Activated CD4-positive, alpha-beta T cell treated with anti-CD3 and anti-CD28 coated beads, Interleukin-2, amount 50 U/mL, for 24 hours (primary cell): ENCODE measurements around the gene FAM3B.
A peak's percentile ranks its signal among the peaks of the same experiment; 100 is the strongest.
"Not testable (repeated sequence)": the region's sequence is repeated elsewhere in the genome, so short reads cannot be mapped to it uniquely, and the experiment has no call there.

Experiments
- DNase-seq, 2 donors: peaks; one replicate each; pipeline ENCODE4 v3.0.0-alpha.2; 2020; ENCODE audit warnings: low read depth in 1 of 2, low spot score in 1 of 2

The FAM3B gene, protein sequence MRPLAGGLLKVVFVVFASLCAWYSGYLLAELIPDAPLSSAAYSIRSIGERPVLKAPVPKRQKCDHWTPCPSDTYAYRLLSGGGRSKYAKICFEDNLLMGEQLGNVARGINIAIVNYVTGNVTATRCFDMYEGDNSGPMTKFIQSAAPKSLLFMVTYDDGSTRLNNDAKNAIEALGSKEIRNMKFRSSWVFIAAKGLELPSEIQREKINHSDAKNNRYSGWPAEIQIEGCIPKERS

DNA sequence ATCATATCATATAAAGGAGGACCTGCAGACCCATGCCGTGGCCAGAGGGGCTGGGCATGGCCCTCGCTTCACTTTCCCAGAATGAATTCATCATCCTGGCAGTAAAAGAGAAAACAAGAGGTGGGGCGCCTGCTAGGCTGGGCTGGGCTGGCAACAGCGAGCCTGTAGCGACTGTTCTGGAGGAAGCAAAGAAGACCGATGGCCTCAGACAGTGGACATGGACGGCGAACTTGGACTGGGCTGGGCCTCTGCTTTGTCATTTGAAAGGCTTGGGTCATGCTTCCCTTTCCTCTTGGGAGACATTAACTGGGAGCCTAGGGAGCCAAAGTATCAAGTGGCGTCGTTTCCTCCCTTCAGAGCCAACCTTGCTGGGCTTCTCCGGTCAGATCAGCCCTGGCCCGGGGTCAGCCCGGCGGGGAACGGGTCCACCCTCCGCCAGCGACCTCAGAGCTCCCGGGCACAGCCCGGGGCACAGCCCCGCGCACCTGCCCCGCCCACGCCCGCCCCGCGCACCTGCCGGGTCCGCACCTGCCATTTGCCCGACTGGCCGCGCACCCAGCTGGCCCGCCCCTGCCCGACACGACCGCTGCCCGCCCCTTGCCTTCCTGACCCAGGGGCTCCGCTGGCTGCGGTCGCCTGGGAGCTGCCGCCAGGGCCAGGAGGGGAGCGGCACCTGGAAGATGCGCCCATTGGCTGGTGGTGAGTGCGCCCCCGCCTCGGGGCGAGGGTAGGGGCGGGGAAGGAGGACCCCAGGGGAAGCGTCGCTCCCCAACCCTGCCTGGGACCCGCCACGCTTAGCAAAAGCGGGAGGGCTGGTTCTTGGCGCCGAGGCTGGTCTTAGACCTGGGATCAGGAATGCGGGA, at the start of gene FAM3B:
Gene FAM3B (plus strand): TSS at position 602 of the 863 bp plus-strand sequence. CDS start 79 bp downstream, at position 681.
- DNase-seq = no peak

DNA sequence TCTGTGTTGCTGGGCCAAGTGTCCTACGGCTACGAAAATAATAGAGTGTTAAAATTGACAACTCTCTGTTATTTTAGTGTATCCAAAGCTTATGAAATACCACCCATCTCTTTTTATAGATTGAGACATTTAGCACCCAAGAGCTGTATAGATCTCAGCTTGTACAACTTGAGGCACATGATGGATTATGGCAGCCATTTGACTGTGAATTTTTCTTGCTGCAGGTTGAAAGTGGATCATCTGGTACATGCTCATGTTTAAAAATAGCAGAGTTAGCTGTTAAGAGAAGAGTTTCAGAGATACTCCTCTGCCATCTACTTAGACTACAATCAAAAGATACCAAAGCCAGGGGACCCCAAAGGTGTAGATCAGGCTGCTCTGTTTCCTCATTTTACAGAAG, 49.3 kb upstream of the FAM3B start:
- DNase-seq = no peak

DNA sequence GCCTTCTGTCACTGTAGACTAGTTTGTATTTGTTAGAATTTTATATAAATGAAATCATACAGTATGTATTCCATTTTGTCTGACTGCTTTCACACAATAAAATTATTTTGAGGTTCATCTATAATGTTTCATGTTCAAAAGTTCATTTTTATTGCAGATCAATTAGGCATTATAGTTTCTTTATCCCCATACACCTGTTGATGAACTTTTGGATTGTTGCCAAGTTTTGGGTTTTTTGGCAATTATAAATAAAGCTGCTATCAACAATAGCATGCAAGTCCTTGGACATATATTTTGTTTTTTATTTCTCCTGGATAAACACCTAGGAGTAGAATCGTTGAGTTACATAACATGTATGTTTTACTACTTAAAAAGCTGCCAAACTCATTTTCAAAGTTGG, 47.1 kb upstream of the FAM3B start:
- no peak for DNase-seq

DNA sequence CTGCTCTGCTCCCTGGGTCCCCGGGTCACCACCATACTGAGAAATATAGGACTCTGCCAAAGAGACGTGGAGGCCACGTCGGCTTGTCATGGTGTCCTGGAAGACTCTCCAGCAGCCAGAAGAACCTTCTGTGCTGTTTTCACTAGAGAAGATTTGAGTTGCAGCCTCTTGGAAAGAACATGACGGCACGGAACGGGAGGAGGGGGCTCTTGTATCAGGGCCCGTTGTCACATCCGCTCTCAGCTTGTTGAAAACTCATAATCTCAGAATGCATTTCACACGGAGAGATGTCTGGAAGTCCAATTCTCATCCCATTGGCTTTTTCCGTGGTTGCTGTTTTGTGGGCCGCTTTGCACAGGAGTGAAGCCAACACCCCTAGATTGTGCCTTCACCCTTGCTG, 39.4 kb upstream of the FAM3B start:
- DNase-seq = no peak

DNA sequence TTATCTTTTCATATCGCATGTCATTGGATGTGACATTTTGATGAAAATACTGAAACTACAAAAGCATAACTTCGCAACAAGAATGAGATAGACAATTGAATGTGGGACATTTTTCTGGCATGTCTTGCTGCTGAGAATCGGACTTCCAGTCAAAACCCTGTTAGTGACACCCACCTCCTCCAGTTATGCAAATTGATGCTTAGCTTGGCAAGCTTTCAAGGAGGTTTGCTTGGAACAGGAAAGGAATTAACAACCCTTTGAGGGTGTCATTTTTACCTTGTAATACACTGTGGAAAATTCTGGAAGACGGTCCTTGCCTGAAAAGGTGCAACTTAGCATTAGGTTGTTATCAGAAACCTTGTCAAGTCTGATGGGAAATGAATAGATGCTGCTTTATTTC, 38.8 kb upstream of the FAM3B start:
- no peak for DNase-seq

DNA sequence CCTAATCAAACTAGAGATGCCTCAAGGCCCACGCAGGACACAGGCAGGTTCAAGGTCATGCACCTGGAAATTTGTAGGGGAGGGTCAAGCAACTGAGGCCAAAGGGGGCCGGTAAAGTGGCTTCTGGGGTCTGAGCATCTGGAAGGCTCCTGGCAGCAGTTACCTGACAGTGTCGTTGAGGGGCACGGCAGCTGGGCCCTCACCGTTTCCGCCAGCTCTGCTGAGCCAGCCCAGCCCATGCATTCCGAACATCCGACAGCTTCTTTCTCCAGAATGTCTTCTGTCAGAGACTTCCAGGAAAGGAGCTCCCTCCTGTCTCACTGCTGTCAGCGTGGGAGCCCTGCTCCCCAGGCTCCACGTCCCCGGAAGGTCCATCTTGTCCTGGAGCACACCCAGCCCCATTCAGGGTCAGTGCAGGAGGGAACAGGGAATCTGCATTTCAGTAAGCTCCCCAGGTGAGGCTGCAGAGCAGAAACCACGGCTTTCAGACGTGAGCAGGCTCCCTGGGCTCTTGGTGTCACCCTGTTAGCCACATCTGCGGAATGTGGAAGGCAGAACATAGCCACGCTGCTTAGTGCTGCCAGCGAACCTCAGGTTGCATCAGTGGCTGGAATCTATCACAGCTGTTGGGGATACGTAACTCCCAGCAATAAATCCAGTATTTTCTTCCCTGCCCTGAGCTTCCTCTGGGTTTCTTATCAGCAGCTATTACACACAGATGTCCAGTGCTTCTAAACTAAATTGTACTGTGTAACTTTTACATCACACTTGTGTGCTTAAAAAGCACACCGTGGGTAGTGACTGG, 36.3 kb upstream of the FAM3B start:
- DNase-seq = no peak

DNA sequence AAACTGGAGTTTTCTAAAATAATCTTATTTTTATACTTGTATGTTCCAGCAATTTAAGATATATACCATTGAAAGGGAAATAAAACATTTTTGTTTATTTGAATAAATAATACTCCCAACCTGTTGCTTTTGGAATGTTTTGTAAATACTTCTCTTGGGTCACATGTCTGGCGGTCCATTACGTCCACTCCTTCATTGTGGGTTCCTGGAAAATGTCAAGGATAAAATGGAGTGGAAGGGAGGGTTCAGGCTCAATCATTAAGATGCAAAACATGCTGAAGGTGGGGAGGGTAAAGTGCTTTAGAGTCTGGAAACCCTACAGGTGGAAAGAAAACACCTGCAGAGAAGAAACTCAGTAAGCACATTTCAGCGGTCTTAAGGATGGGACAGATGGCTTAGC, 34.2 kb upstream of the FAM3B start:
- no peak for DNase-seq

DNA sequence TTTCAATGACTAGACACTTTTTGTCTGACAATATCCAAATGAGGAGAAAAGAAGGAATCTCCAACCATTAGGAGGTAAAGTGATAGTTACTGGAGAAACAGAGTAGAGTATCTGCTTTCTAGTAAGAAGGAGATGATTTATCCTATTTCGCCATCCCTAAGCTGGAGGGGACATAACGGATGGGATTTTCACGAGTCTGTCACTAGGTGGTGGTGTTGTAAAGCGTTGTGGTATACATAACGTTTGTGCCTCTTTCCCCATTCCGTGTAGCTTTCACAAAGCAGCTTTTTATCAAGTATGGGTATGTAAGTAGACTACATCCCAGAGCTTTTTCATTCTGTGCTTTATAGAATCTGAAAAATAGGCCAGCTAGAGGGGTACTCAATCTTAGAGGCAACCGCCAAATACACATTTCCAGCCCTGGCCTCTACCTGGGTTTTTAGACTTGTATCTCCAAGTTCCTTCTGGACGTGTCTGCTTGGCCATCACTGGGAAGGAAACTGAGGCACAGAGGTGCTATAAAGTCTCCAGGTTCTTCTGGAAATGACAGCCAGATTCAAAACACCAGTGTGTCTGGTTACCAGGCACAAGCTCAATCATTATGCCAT, 33.3 kb upstream of the FAM3B start:
- DNase-seq = peak in 1 of 2 donors; percentile 53

DNA sequence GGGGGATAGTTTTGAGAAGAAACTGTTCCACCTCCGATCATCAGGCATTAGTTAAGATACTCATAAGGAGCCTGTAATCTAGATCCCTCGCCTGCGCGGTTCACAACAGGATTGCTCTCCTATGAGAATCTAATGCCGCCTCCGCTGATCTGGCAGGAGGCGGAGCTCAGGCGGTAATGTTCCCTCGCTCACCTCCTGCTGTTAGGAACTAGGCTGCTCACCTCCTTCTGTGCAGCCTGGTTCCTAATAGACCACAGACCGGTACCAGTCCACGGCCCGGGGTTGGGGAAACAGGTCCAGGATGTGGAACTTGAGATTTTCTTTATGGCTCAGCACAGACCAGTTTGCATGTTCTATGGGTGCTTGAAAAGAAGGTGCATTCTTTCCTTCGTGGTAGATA, 27.2 kb upstream of the FAM3B start:
- no peak for DNase-seq

DNA sequence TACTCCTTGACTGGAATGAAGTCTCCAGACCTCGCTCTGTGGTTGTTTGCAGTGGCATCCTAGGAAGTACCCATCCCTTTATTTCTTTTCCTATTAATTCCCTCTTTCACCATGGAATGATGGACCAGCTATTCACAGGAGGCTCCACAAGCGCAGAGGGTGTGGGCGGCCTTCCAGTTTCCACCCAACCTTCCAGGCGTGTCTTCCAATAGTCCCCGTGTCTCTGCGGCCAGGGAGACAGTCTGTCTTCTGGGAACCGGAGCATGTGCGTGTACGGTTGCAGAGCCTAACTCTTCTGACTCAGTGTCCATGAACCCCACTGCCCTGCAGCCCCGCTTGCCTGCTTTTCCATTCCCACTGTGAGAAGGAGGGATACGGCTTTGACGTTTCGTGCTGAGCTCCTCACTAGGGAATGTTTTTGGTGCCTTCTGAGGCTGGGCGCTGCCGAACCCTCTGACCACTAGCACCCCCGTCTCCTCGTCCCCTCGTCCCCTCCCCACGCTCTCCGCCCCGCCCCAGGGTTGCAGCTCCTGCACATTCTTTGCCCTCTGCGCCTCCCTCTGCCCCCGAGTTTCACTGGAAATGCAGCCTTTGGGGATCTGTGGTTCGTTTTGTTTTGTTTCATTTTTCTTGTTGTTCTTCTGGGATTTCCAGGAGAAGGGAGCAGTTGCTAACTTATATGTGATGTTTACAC, 26.3 kb upstream of the FAM3B start:
- no peak for DNase-seq

DNA sequence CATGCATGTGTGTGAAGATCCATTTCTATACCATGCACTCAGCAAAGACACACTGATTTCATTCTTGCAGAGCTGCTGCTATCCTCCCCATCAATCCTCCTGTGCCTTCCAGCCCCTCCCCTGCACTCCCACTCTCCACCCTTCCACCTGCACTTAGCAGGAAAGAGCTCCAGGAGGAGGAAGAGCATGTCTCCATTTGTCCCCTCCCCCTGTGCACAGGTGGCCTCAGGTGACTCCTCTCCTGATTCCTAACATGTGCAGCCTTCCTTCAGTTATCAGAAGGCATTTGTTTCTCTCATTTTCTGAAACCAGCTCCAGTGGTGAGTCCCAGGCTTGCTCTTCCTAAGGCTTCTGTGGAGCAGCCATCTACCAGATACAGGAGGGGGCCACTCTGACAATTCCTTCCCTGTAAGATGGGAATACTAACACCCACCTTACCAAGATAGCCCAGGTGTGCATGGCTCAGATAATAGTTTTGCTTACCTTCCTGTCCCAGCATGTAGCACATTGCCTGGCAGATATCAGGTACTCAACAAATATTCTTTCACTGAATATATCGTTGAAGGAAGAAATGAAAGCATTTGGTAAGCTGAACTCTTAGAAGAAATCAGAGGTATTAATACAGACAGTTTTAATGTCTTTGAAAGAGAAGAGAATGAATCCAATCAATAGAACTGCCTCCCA, 21.9 kb upstream of the FAM3B start:
- DNase-seq = no peak

DNA sequence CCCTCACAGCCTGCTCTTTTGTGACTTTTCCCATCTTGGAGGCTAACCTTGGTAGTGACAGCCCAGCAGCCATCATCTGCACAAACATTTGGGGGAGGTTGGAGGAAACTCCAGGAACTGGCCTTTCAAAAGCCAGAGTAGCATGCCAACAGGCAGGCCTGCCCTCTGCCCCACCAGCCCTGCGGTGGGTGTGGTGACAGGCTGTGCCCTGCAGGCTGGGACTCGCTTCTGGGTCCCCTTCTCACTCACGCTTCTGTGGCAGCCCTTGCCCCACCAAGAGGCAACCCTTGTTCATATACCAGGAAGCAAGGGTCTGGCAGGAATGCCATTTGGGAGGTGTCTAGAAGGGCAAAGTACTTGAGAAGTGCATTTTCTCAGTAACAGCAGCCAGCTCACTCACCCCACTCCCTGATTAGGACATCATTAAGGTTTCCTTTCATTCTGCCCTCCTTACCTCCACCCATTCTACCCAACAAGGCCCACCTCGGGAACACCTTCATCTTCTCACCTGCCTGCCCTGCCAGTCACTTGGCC, 20.8 kb upstream of the FAM3B start:
- no peak for DNase-seq

DNA sequence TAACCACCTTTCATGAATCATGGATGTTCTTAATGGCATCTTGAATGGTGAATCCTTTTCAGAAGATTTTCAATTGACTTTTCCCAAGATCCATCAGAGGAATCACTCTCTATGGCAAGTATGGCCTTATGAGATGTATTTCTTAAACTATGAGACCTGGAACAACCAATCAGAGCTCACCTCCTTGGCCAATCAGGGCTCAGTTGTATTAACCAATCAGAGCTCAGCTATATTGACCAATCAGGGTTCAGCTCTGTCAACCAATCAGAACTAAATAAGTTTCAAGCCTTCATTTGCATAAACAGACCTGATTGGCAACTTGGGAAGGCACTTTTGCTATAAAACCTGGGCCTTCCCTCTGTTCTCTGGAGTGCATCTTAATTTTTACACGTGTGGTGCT, 13.6 kb upstream of the FAM3B start:
- no peak for DNase-seq

DNA sequence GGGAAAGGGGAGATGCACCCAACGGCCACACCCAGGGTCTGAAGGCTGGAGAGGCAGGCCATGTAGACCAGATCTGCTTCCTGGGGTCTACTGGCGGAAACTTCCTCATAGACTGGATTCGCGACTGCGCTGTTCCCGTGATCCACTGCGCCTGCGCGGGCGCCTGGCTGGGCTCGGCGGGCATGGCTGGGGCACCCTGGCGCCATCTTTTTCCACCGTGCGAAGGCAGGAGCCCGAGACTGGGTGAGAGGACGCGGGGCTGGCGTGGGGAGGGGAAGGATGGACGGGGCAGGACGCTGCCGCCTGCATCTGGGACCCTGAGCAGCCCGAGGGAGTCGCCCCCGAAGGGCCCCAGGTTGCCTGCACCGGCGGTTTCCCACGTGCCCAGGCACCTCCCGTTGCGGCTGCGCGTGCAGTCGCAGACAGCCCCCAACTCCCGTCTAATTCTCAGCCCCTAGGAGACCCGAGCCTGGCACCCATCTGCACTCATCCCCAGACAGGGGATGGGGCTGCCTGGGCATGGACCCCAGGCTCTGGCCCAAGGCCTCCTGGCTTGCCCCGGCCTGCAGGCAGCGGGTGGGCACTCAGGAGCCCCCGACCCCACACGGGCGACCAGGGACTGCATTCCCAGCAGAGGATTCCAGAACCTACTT, 12.4 kb upstream of the FAM3B start:
- DNase-seq = no peak

DNA sequence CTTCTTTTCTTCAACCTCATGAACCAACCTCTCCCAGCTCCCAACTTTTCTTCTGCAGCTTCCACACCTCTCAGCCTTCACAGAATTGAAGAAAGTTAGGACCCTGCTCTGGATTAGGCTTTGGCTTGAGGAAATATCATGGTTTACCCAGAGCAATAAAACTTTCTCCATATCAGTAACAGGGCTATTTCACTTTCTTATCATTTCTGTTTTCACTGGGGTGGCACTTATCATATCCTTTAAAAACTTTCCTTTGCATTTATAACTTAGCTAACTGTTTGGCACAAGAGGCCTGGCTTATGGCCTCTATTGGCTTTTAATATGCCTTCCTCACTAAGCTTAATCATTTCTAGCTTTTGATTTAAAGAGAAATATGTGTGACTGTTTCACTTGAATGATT, 9.4 kb upstream of the FAM3B start:
- no peak for DNase-seq

DNA sequence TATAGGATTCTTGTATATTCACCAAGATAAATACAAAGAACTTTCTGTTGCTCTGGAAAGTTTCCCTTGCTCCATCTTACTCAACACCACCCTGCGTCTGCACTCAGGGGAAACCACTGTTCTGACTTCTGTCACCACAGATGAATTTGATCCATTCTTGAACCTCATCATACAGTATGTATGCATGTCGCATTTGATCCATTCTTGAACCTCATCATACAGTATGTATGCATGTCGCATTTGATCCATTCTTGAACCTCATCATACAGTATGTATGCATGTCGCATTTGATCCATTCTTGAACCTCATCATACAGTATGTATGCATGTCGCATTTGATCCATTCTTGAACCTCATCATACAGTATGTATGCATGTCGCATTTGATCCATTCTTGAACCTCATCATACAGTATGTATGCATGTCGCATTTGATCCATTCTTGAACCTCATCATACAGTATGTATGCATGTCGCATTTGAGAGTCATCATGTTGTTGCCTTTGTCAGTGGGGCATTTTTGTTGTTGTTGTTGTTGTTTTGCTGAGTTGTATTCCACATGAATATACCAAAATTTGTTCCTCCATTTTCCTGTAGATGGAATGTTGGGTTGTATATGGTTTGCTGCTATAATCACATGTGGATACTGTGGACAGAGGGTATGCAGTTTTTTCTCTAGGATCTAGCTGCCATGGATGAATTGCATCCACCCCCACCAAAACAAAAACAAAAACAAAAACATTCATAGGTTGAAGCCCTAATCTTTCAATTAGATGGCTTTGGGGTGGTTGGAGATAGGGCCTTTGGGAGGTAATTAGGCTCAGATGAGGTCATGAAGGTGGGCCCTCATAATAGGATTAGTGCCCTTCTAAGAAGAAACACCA, 3.1 kb upstream of the FAM3B start:
- DNase-seq = not testable (repeated sequence)

DNA sequence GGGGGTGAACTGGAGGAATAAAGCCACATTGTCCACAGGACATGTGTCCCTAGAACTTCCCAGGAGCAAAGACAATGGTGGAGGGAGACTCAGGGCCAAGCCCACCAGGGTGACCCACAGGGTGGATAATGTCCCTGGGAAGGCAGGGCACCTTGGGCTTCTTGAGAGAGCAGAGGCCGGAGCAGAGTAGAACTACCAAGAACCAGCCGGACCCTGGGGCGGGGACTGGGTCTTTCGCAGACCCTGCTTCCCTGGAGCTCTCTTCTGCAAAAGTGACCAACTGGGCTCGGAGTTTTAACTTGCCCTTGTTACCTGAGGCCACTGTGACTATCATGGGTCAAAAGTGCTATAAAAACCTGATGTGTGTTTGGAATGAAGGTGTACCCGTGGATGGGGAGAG, 875 bp upstream of the FAM3B start:
- no peak for DNase-seq

DNA sequence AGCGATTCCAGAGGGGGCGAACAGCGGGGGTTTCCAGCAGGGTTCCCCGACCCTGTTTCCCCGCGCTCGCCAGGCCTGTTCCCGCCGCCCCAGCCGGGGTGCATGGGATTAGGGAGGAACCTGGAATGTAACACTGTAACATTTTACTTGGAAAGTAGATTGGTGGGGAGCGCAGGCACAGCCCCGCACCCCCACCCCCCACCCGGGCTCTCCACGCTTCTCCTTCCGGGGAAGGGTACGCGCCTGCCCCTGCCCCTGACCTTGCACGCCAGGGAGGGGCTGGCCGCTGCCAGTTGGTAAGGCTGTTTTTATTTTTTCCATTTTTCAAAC, 427 bp downstream of the FAM3B start:
- no peak for DNase-seq

DNA sequence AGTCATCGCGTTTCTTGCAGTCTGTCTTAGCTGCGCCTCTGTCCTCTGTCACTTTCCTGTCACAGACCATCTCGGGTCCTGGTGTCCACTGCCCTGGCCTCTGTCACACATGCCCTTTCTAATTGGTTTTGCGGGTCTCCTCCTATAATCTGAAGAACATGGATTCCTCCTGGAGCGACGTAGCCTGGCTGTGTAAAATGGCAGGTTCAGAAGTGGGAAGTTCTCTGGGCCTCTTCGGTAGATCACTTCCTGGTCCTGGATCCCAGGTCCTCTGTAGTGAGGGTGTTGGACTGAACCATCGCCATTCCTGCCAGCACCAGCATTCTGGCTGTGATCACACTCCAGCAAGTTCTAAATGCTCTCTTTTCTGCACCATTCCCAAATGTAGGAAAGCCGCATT, 857 bp downstream of the FAM3B start:
- DNase-seq = no peak
